Tibial nerve (tissue), 4 donors: Measurements from ENCODE around the gene PES1. TPM values are rescaled to one million over a fixed set of nuclear protein-coding genes. Genes with fewer than 3 reads are reported as not detected.

Experiments
- DNase-seq, 2 donors: peaks; one replicate each; pipeline ENCODE4 v3.0.0-alpha.2; 2019; ENCODE audit warnings: low spot score in 2 of 2
- H3K27ac ChIP-seq, 4 donors: fragments of 200-600 bp; sonication (generic) in 3 of 4; one replicate each; pipeline ENCODE4 v1.5.1; 2017 to 2019; ENCODE audit warnings: mild to moderate bottlenecking in 1 of 4
- H3K27me3 ChIP-seq, 2 donors: fragments of 200-600 bp; sonication (generic) in 1 of 2; one replicate each; pipeline versions ENCODE4 v1.5.1 to v1.6.0; 2017 to 2019
- H3K36me3 ChIP-seq, 3 donors: fragments of 200-600 bp; sonication (generic); one replicate each; pipeline ENCODE4 v1.5.1; 2018 to 2019
- H3K4me1 ChIP-seq, 4 donors: fragments of 200-600 bp; sonication (generic) in 3 of 4; one replicate each; pipeline ENCODE4 v1.5.1; 2017 to 2019
- H3K4me3 ChIP-seq, 4 donors: fragments of 200-600 bp; sonication (generic) in 3 of 4; one replicate each; pipeline ENCODE4 v1.5.1; 2017 to 2019; ENCODE audit warnings: mild to moderate bottlenecking in 1 of 4, moderate library complexity in 1 of 4
- H3K9me3 ChIP-seq, 4 donors: fragments of 200-600 bp; sonication (generic) in 3 of 4; one replicate each; pipeline ENCODE4 v1.5.1; 2017 to 2019
- CTCF ChIP-seq, 5 experiments: fragments of 200-600 bp in 3 of 5; fragments of 450-650 bp in 2 of 5; sonication (generic) in 3 of 5; IDR thresholded peaks; one replicate each; pipeline ENCODE4 v1.5.1; 2016 to 2019; ENCODE audit warnings: antibody characterized with exemption in 5 of 5, mild to moderate bottlenecking in 3 of 5, moderate library complexity in 2 of 5
- EP300 ChIP-seq, 2 donors: sonication (generic); formaldehyde crosslinking; IDR thresholded peaks; one replicate each; pipeline ENCODE4 v1.6.1; 2017; ENCODE audit warnings: antibody characterized with exemption in 2 of 2, mild to moderate bottlenecking in 1 of 2
- POLR2A ChIP-seq, 2 donors: fragments of 450-650 bp; IDR thresholded peaks; one replicate each; pipeline ENCODE4 v1.6.1; 2017; ENCODE audit warnings: antibody characterized with exemption in 2 of 2, mild to moderate bottlenecking in 2 of 2, moderate library complexity in 2 of 2
- WGBS, 2 donors: methylation state at CpG; one replicate each; pipeline ENCODE4 v1.1.5; 2018; 5-methylcytosine and 5-hydroxymethylcytosine counted together
- total RNA-seq, 4 donors: library from RNA; depleted of rRNA; stranded (reverse); fragments of >200 nt; gene quantifications; one replicate each; pipeline ENCODE4 v1.1.0, GENCODE V29; 2016

Gene PES1
- total RNA-seq, 4 donors from 2014 or later: 53.9 to 74.7 (median 70.3) TPM

DNA sequence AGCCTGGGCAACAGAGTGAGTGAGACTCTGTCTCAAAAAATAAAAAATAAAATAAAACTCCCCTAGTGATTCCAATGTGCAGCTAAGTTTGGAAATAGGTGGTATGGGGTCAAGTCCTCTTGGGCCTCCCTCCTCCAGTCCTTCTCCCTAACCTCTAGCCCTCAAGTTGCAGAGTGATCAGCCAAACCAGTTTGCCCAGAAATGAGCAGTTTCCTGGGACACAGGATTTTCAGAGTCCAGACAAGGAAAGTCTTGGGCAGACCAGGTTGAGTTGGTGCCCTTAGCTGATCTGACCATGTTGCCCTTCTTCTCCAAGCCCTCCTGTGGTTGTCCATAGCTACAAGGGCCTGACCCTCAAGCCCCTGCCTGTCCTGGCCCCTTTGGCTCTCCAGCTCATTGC lies 23.2 kb upstream of the PES1 start:
- H3K27ac ChIP-seq: peak overlapping the region in 1 of 4 donors; percentile 28
- no peaks in the 10 kb centered on the region for H3K9me3 ChIP-seq
- TF ChIP-seq POLR2A (IDR thresholded peaks at IDR 0.05): no peak
- TF ChIP-seq CTCF (IDR thresholded peaks at IDR 0.05): no peak
- TF ChIP-seq EP300 (IDR thresholded peaks at IDR 0.05): no peak
- H3K36me3 ChIP-seq: peaks cover 0 to 86% (median 0%) of the 10 kb centered on the region in 3 donors
- H3K4me1 ChIP-seq: peaks cover 0 to 4% (median 0%) of the 10 kb centered on the region in 4 donors
- H3K4me3 ChIP-seq: no peak overlapping the region
- H3K27me3 ChIP-seq: no peaks in the 10 kb centered on the region
- no peak for DNase-seq

DNA sequence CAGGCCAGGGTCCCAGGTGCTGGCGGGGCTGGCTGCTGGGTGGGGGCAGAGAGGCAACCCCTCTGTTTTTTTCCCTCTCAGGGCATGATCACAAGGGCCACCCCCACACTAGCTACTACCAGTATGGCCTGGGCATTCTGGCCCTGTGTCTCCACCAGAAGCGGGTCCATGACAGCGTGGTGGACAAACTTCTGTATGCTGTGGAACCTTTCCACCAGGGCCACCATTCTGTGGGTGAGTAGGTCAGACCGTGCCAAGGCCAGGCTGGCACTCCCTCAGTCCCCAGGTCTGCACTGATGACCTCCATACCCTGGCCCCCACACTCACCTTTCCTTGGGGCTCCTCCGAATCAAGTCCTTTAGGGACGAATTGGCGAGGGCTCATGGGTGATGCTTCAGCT lies 22.6 kb upstream of the PES1 start:
- H3K9me3 ChIP-seq: no peaks in the 10 kb centered on the region
- 98% methylated on average over 7 of the region's 7 CpGs for WGBS, 2 donors
- H3K36me3 ChIP-seq: peaks cover 0 to 82% (median 0%) of the 10 kb centered on the region in 3 donors
- H3K27me3 ChIP-seq: no peaks in the 10 kb centered on the region
- peaks cover 0 to 10% (median 0%) of the 10 kb centered on the region in 4 donors for H3K4me1 ChIP-seq
- no peak overlapping the region for H3K4me3 ChIP-seq
- no peak overlapping the region for H3K27ac ChIP-seq
- no peak for TF ChIP-seq EP300 (IDR thresholded peaks at IDR 0.05)
- TF ChIP-seq POLR2A (IDR thresholded peaks at IDR 0.05): no peak
- TF ChIP-seq CTCF (IDR thresholded peaks at IDR 0.05): no peak
- DNase-seq: no peak

- H3K9me3 ChIP-seq: no peaks in the 10 kb centered on the region
- H3K4me1 ChIP-seq: peaks cover 0 to 25% (median 8%) of the 10 kb centered on the region in 4 donors
- DNase-seq: no peak
- no peak overlapping the region for H3K27ac ChIP-seq
- 89 to 96% methylated on average over 8 of the region's 8 CpGs for WGBS, 2 donors
- TF ChIP-seq EP300 (IDR thresholded peaks at IDR 0.05) (no peak), POLR2A (IDR thresholded peaks at IDR 0.05) (no peak), CTCF (IDR thresholded peaks at IDR 0.05) (no peak)
- H3K4me3 ChIP-seq: no peak overlapping the region
- no peaks in the 10 kb centered on the region for H3K27me3 ChIP-seq
- peaks cover 0 to 67% (median 0%) of the 10 kb centered on the region in 3 donors for H3K36me3 ChIP-seq
These were observed 21.1 kb upstream of the PES1 start for GRCh38 chr22:30612789-30613188.

DNA sequence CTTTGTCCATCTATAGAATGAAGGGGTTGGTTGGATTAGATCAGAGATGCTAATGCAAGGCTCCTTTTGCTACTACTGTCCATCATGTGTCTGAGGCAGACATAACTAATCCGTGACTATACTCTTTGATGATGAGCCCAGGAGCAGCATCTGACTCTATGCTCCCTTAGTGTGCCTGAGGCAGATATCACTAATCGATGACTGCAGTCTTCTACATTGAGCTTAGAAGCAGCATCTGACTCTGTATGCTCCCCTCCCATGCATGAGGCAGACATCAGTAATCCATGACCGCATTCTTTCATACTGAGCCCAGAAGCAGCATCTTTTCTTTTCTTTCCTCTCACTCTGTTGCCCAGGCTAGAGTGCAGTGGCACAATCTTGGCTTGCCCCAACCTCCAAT lies 19.5 kb upstream of the PES1 start:
- TF ChIP-seq POLR2A (IDR thresholded peaks at IDR 0.05) (no peak), EP300 (IDR thresholded peaks at IDR 0.05) (no peak), CTCF (IDR thresholded peaks at IDR 0.05) (no peak)
- DNase-seq: no peak
- Histone ChIP-seq H3K4me1 (peaks cover 0 to 35% (median 16%) of the 10 kb centered on the region in 4 donors), H3K9me3 (no peaks in the 10 kb centered on the region), H3K27ac (no peak overlapping the region), H3K27me3 (no peaks in the 10 kb centered on the region), H3K4me3 (no peak overlapping the region), H3K36me3 (peaks cover 0 to 54% (median 0%) of the 10 kb centered on the region in 3 donors)
- 95 to 100% methylated on average over 3 of the region's 3 CpGs for WGBS, 2 donors

DNA sequence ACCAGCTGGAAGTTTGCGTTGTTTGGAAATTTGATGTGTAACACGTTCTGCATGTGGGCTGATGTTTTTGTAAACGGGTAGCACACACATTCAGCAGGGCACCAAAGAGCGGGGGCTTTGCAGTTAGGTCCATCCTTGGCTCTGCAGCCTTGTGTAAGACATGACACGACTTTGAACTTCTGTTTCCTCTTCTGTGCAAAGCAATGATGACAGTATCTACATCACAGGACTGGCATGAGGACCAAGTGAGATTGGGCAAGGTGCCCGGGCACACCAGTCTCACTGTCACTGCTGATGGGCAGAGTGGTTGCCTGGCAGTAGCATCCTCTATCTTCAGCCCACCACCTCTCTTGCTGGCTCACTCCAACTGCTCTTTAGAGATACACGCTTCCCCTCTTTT lies 18.6 kb upstream of the PES1 start:
- Histone ChIP-seq H3K36me3 (peaks cover 0 to 45% (median 0%) of the 10 kb centered on the region in 3 donors), H3K9me3 (no peaks in the 10 kb centered on the region), H3K27ac (peak overlapping the region in 1 of 4 donors; percentile 81), H3K4me1 (peaks cover 0 to 44% (median 18%) of the 10 kb centered on the region in 4 donors), H3K27me3 (no peaks in the 10 kb centered on the region), H3K4me3 (no peak overlapping the region)
- TF ChIP-seq POLR2A (IDR thresholded peaks at IDR 0.05) (no peak), CTCF (IDR thresholded peaks at IDR 0.05) (no peak), EP300 (IDR thresholded peaks at IDR 0.05) (peak in 1 of 2 donors; percentile 40)
- 68 to 76% methylated on average over 7 of the region's 7 CpGs for WGBS, 2 donors
- peak in 1 of 2 donors; percentile 40 for DNase-seq
